H1 (cell line): ENCODE results near the gene USP37. TPM values are rescaled to one million over a fixed set of nuclear protein-coding genes. Genes with fewer than 3 reads are reported as not detected.

Experiments used
- CTCF ChIA-PET: fragments of 300-600 bp; sonication (Branson Sonifier 250); formaldehyde crosslinking; loops from one replicate; lab custom pipeline; 2021; ENCODE audit not compliant: partially characterized antibody; lab: Charles Lee
- POLR2A ChIA-PET: fragments of 300-600 bp; sonication (Branson Sonifier 250); formaldehyde crosslinking; loops from one replicate; lab custom pipeline; 2021; ENCODE audit warnings: inconsistent platforms; ENCODE audit not compliant: partially characterized antibody; lab: Charles Lee
- DNase-seq, 2 experiments: peaks; one replicate each; pipeline versions ENCODE4 v3.0.0 to v3.0.0-alpha.2; 2010 to 2022; ENCODE audit warnings: low spot score in 2 of 2, low read depth in 1 of 2, mixed read lengths in 1 of 2
- FAIRE-seq: peaks from 2 replicates; lab custom pipeline; 2011; peaks lifted over from hg19 to GRCh38; lab: Jason Lieb, UNC
- H2AFZ ChIP-seq: 2 replicates; pipeline ENCODE4 v1.8.1; 2012; ENCODE audit warnings: low read length, inconsistent platforms
- H2AK5ac ChIP-seq: 2 replicates; pipeline ENCODE4 v1.6.1; 2013; ENCODE audit warnings: low read depth, low read length
- H2BK120ac ChIP-seq: replicated peaks from 2 replicates; pipeline ENCODE3; 2013; ENCODE audit warnings: low read depth, low read length, inconsistent platforms
- H2BK12ac ChIP-seq: 2 replicates; pipeline ENCODE4 v1.6.1; 2013; ENCODE audit warnings: low read depth, low read length
- H2BK15ac ChIP-seq: 2 replicates; pipeline ENCODE4 v1.6.1; 2013; ENCODE audit warnings: low read length
- H2BK20ac ChIP-seq: 2 replicates; pipeline ENCODE4 v1.6.1; 2013; ENCODE audit warnings: low read length
- H2BK5ac ChIP-seq: 2 replicates; pipeline ENCODE4 v1.6.1; 2013; ENCODE audit warnings: low read depth, low read length
- H3K14ac ChIP-seq: 2 replicates; pipeline ENCODE4 v1.6.1; 2013; ENCODE audit warnings: inconsistent platforms; ENCODE audit not compliant: insufficient read length
- H3K18ac ChIP-seq: 2 replicates; pipeline ENCODE4 v1.6.1; 2013; ENCODE audit warnings: low read length; ENCODE audit errors: extremely low read depth
- H3K23ac ChIP-seq: 2 replicates; pipeline ENCODE4 v1.6.1; 2013; ENCODE audit warnings: inconsistent platforms; ENCODE audit not compliant: insufficient read length
- H3K23me2 ChIP-seq: 2 replicates; pipeline ENCODE4 v1.6.1; 2013; ENCODE audit warnings: low read depth, low read length
- H3K27ac ChIP-seq: 2 replicates; pipeline ENCODE4 v1.6.1; 2011; ENCODE audit warnings: low read depth, low read length, inconsistent platforms
- H3K27me3 ChIP-seq, 4 experiments: replicated peaks in 1 of 4; 1 replicate in 1 of 4; 2 replicates in 3 of 4; pipeline versions ENCODE4 v1.6.1 to v1.8.1; 2011 to 2013; ENCODE audit warnings: low read length in 3 of 4, mild to moderate bottlenecking in 3 of 4, inconsistent platforms in 2 of 4, mixed read lengths in 2 of 4, moderate library complexity in 1 of 4; ENCODE audit not compliant: control insufficient read depth in 3 of 4, insufficient read depth in 3 of 4; ENCODE audit errors: extremely low read depth in 1 of 4
- H3K36me3 ChIP-seq, 4 experiments: 2 replicates each; pipeline versions ENCODE4 v1.6.1 to v1.8.1; 2011 to 2013; ENCODE audit warnings: mild to moderate bottlenecking in 4 of 4, low read length in 3 of 4, moderate library complexity in 2 of 4, control low read depth in 1 of 4, inconsistent platforms in 1 of 4; ENCODE audit not compliant: insufficient read depth in 4 of 4, control insufficient read depth in 2 of 4
- H3K4ac ChIP-seq: replicated peaks from 2 replicates; pipeline ENCODE3; 2013; ENCODE audit warnings: low read length, low read depth, mixed read lengths, inconsistent platforms; ENCODE audit not compliant: insufficient read length
- H3K4me1 ChIP-seq, 4 experiments: replicated peaks in 1 of 4; 1 replicate in 1 of 4; 2 replicates in 3 of 4; pipeline versions ENCODE4 v1.6.1 to v1.8.1; 2011 to 2013; ENCODE audit warnings: low read length in 3 of 4, inconsistent platforms in 2 of 4, mixed read lengths in 1 of 4; ENCODE audit not compliant: insufficient read depth in 4 of 4, control insufficient read depth in 3 of 4
- H3K4me2 ChIP-seq, 2 experiments: 2 replicates each; pipeline versions ENCODE4 v1.6.1 to v1.8.1; 2011 to 2013; ENCODE audit warnings: low read depth in 2 of 2, low read length in 2 of 2, control low read depth in 1 of 2, inconsistent platforms in 1 of 2, mild to moderate bottlenecking in 1 of 2; ENCODE audit not compliant: insufficient read depth in 1 of 2
- H3K4me3 ChIP-seq, 4 experiments: fragments of 200-600, 300-600 bp in 1 of 4; sonication (generic), shearing (Covaris generic), sonication (Bioruptor Twin) in 1 of 4; 2 replicates each; pipeline versions ENCODE4 v1.5.1 to v1.8.1; 2011 to 2016; ENCODE audit warnings: low read length in 4 of 4, low read depth in 3 of 4, control low read depth in 2 of 4, inconsistent platforms in 2 of 4, mild to moderate bottlenecking in 2 of 4, mixed read lengths in 1 of 4, moderate library complexity in 1 of 4; ENCODE audit not compliant: insufficient read depth in 2 of 4; ENCODE audit errors: extremely low read depth in 1 of 4
- H3K56ac ChIP-seq: replicated peaks from 2 replicates; pipeline ENCODE3; 2013; ENCODE audit warnings: low read depth, mild to moderate bottlenecking, mixed read lengths, low read length, inconsistent platforms; ENCODE audit not compliant: insufficient read length
- H3K79me1 ChIP-seq: 2 replicates; pipeline ENCODE4 v1.6.1; 2013; ENCODE audit warnings: low read depth, low read length, control low read depth
- H3K79me2 ChIP-seq, 2 experiments: 2 replicates each; pipeline versions ENCODE4 v1.6.1 to v1.8.1; 2012 to 2013; ENCODE audit warnings: low read length in 2 of 2, mild to moderate bottlenecking in 2 of 2, inconsistent platforms in 1 of 2; ENCODE audit not compliant: insufficient read depth in 2 of 2, control insufficient read depth in 1 of 2
- H3K9ac ChIP-seq, 4 experiments: replicated peaks in 1 of 4; 1 replicate in 1 of 4; 2 replicates in 3 of 4; pipeline versions ENCODE4 v1.6.1 to v1.8.1; 2011 to 2013; ENCODE audit warnings: low read depth in 3 of 4, low read length in 3 of 4, control low read depth in 2 of 4, mild to moderate bottlenecking in 2 of 4, moderate library complexity in 2 of 4, inconsistent platforms in 1 of 4; ENCODE audit errors: extremely low read depth in 1 of 4
- H3K9me3 ChIP-seq, 2 experiments: 2 replicates each; pipeline versions ENCODE4 v1.6.1 to v1.8.1; 2012 to 2013; ENCODE audit warnings: mild to moderate bottlenecking in 2 of 2, moderate library complexity in 2 of 2, control low read depth in 1 of 2, inconsistent platforms in 1 of 2, low read depth in 1 of 2, low read length in 1 of 2, mixed read lengths in 1 of 2; ENCODE audit not compliant: insufficient read depth in 2 of 2
- H4K20me1 ChIP-seq, 2 experiments: replicated peaks in 1 of 2; 2 replicates each; pipeline versions ENCODE3 to v1.8.1; 2011 to 2013; ENCODE audit warnings: inconsistent platforms in 2 of 2, low read length in 2 of 2, mild to moderate bottlenecking in 1 of 2; ENCODE audit not compliant: insufficient read depth in 2 of 2, control insufficient read depth in 1 of 2
- H4K5ac ChIP-seq: 2 replicates; pipeline ENCODE4 v1.6.1; 2013; ENCODE audit warnings: low read length, low read depth, mixed read lengths, inconsistent platforms; ENCODE audit not compliant: insufficient read length
- H4K8ac ChIP-seq: 2 replicates; pipeline ENCODE4 v1.8.0; 2013; ENCODE audit warnings: mild to moderate bottlenecking, moderate library complexity, low read length, inconsistent platforms; ENCODE audit not compliant: insufficient read depth; ENCODE audit errors: extremely low read depth
- H4K91ac ChIP-seq: replicated peaks from 2 replicates; pipeline ENCODE3; 2013; ENCODE audit warnings: low read length, mixed read lengths, inconsistent platforms; ENCODE audit not compliant: insufficient read length
- ATF2 ChIP-seq: IDR thresholded peaks from 2 replicates; pipeline ENCODE4 v1.6.1; 2012; ENCODE audit warnings: low read length, inconsistent platforms
- BCL11A ChIP-seq, 2 experiments: IDR thresholded peaks; one replicate each; pipeline ENCODE4 v1.6.1; 2011; ENCODE audit warnings: low read depth in 2 of 2, low read length in 2 of 2, mild to moderate bottlenecking in 2 of 2
- CEBPB ChIP-seq: IDR thresholded peaks from 2 replicates; pipeline ENCODE4 v1.6.1; 2012; ENCODE audit warnings: low read depth, low read length
- MAFK ChIP-seq: IDR thresholded peaks from 2 replicates; pipeline ENCODE4 v1.6.1; 2012; ENCODE audit warnings: low read depth, mild to moderate bottlenecking, improper control_type of control experiment, low read length
- PHF8 ChIP-seq: fragments of 200-600 bp; sonication (generic); conservative IDR thresholded peaks from 2 replicates; pipeline ENCODE4 v1.7.1; 2012; ENCODE audit warnings: low read depth, mild to moderate bottlenecking, inconsistent platforms, low read length, moderate library complexity
- POLR2AphosphoS5 ChIP-seq: IDR thresholded peaks from 2 replicates; pipeline ENCODE4 v1.6.1; 2011; ENCODE audit warnings: low read depth, low read length
- POU5F1 ChIP-seq: IDR thresholded peaks from 2 replicates; pipeline ENCODE4 v1.6.1; 2011; ENCODE audit warnings: low read depth, mild to moderate bottlenecking, low read length, moderate library complexity
- SAP30 ChIP-seq: fragments of 300-600 bp; sonication (generic); IDR thresholded peaks from 2 replicates; pipeline ENCODE4 v1.7.1; 2012; ENCODE audit warnings: low read length, moderate library complexity, mild to moderate bottlenecking, inconsistent platforms; ENCODE audit not compliant: insufficient read depth, insufficient replicate concordance
- SP1 ChIP-seq: IDR thresholded peaks from 2 replicates; pipeline ENCODE4 v1.6.1; 2011; ENCODE audit warnings: low read depth, low read length
- WGBS, 2 experiments: shearing (Covaris generic) in 1 of 2; methylation state at CpG; one replicate each; pipeline versions ENCODE4 v1.1.6 to v1.1.7; 2013 to 2015; ENCODE audit warnings: low lambda C conversion rate in 2 of 2, mixed read lengths in 2 of 2, inconsistent platforms in 1 of 2, low coverage in 1 of 2, missing lambda C conversion rate in 1 of 2; ENCODE audit not compliant: insufficient replicate concordance in 2 of 2, insufficient coverage in 1 of 2, insufficient read length in 1 of 2; ENCODE audit errors: extremely low coverage in 1 of 2, missing lambda C conversion rate in 1 of 2; 5-methylcytosine and 5-hydroxymethylcytosine counted together
- polyA plus RNA-seq, 7 experiments: library from polyadenylated mRNA; depleted of rRNA in 3 of 7; stranded (reverse) in 5 of 7; unstranded in 2 of 7; fragments of >200 nt in 5 of 7; fragments of 200-250 nt in 2 of 7; gene quantifications; 1 replicate in 5 of 7; 2 replicates in 1 of 7; 4 replicates in 1 of 7; pipeline versions ENCODE4 v1.2.1 to v1.2.3, GENCODE V29; 2011 to 2013; ENCODE audit warnings: missing spikeins in 2 of 7, mixed read lengths in 2 of 7
- total RNA-seq: library from RNA; stranded (reverse); fragmentation: NEBNext Ultra II Directional; extraction: Animal tissue kit (Norgen Biotek cat#: 25700); gene quantifications from 2 replicates; pipeline ENCODE4 v1.2.1, GENCODE V29; 2021

The USP37 gene
- total and polyA plus RNA-seq, 2 of the 8 experiments (the other 6 are each of a cell fraction or from before 2014, with no cell fraction given): 3.8 to 29.1 TPM

- H2BK5ac ChIP-seq: peak overlapping the region; percentile 72
- WGBS, 2 experiments: 64% methylated on average over 13 of the region's 13 CpGs; no CpG with 5 or more reads in 1 of the 2 experiments
- ChIA-PET CTCF (interaction anchor here (0.6 to 3.6 kb wide), 11 partner anchors 10 to 128 kb away, joined by 3 to 13 read pairs (median 4); no protein-coding TSS in a partner anchor), POLR2A (interaction anchor here (0.6 to 5.5 kb wide), 7 partner anchors 12 to 184 kb away, joined by 3 to 35 read pairs (median 4); partner anchors contain the start of gene VIL1)
- H3K4me1 ChIP-seq: peaks cover 12 to 25% (median 19%) of the 10 kb centered on the region in 4 experiments
- peak overlapping the region; percentile 86 for H3K4ac ChIP-seq
- peak overlapping the region; percentile 93 for H3K18ac ChIP-seq
- H2BK20ac ChIP-seq: peak overlapping the region; percentile 15; the same call in 1 of the 2 replicates
- no peaks in the 10 kb centered on the region for H3K27me3 ChIP-seq
- H3K23ac ChIP-seq: no peak overlapping the region
- H3K23me2 ChIP-seq: peaks cover 3% of the 10 kb centered on the region
- peak overlapping the region; percentile 74 to 88 for H3K4me2 ChIP-seq
- no peaks in the 10 kb centered on the region for H3K79me2 ChIP-seq
- H3K27ac ChIP-seq: peak overlapping the region; percentile 43; the same call in 1 of the 2 replicates
- peak overlapping the region; percentile 95 for H4K91ac ChIP-seq
- peaks cover 0 to 11% (median 4%) of the 10 kb centered on the region in 4 experiments; a peak in 2 of 8 replicates for H3K36me3 ChIP-seq
- no peak overlapping the region for H3K14ac ChIP-seq
- DNase-seq: no peak
- H2AFZ ChIP-seq: peak overlapping the region; percentile 83
- TF ChIP-seq BCL11A (IDR thresholded peaks at IDR 0.05; ENCODE audit: low read depth in 2 of 2, low read length in 2 of 2): no peak
- no peak for TF ChIP-seq CEBPB
- TF ChIP-seq SP1: no peak
- TF ChIP-seq POU5F1: no peak
- no peak for TF ChIP-seq PHF8
- no peak for TF ChIP-seq MAFK
- peak; percentile 22; the same call in 1 of the 2 replicates for TF ChIP-seq POLR2AphosphoS5
- TF ChIP-seq ATF2: no peak
- no peak for TF ChIP-seq SAP30
- H4K20me1 ChIP-seq: no peaks in the 10 kb centered on the region
- no peak for FAIRE-seq
- H2BK15ac ChIP-seq: peak overlapping the region; percentile 72; the same call in 1 of the 2 replicates
- H2BK120ac ChIP-seq: peak overlapping the region; percentile 52
- H3K9me3 ChIP-seq: no peaks in the 10 kb centered on the region
- H3K79me1 ChIP-seq: no peaks in the 10 kb centered on the region
- peak overlapping the region; percentile 67; the same call in 1 of the 2 replicates for H2AK5ac ChIP-seq
- peak overlapping the region; percentile 80 for H3K56ac ChIP-seq
- H4K8ac ChIP-seq: peak overlapping the region; percentile 97
- peak overlapping the region; percentile 29 to 62 (median 46) for H3K4me3 ChIP-seq
- H4K5ac ChIP-seq: peak overlapping the region; percentile 93
- H3K9ac ChIP-seq: peak overlapping the region in 2 of 4 experiments; percentile 55 to 62; a peak in 5 of 7 replicates
- H2BK12ac ChIP-seq: peak overlapping the region; percentile 91
Measured at GRCh38 chr2:218406949-218407618, 161.1 kb downstream of the USP37 start.
